HUES64 (cell line): Measurements from ENCODE around the gene HSD17B8.

ENCODE experiments used
- H3K27ac ChIP-seq: 2 replicates; pipeline ENCODE4 v1.7.0; 2013; ENCODE audit warnings: low read depth, low read length, inconsistent platforms
- H3K27me3 ChIP-seq: 2 replicates; pipeline ENCODE4 v1.6.1; 2013; ENCODE audit warnings: mild to moderate bottlenecking, low read length; ENCODE audit not compliant: insufficient read depth
- H3K36me3 ChIP-seq: 2 replicates; pipeline ENCODE4 v1.6.1; 2013; ENCODE audit warnings: mild to moderate bottlenecking, low read length; ENCODE audit not compliant: insufficient read depth
- H3K4me1 ChIP-seq: 2 replicates; pipeline ENCODE4 v1.6.1; 2013; ENCODE audit warnings: mild to moderate bottlenecking, low read length, moderate library complexity; ENCODE audit not compliant: insufficient read depth
- H3K4me3 ChIP-seq: 2 replicates; pipeline ENCODE4 v1.5.1; 2013; ENCODE audit warnings: mild to moderate bottlenecking, low read length, moderate library complexity
- H3K9ac ChIP-seq: 2 replicates; pipeline ENCODE4 v1.6.1; 2013; ENCODE audit warnings: mild to moderate bottlenecking, low read depth, low read length
- H3K9me3 ChIP-seq: 2 replicates; pipeline ENCODE4 v1.6.1; 2013; ENCODE audit warnings: low read depth, low read length; ENCODE audit not compliant: insufficient read depth
- whole genome bisulfite sequencing: fragments of 150-250, 120-280 bp; methylation state at CpG from one replicate; pipeline ENCODE4 v1.1.7; 2013; ENCODE audit warnings: missing lambda C conversion rate; 5-methylcytosine and 5-hydroxymethylcytosine counted together

The HSD17B8 gene

DNA sequence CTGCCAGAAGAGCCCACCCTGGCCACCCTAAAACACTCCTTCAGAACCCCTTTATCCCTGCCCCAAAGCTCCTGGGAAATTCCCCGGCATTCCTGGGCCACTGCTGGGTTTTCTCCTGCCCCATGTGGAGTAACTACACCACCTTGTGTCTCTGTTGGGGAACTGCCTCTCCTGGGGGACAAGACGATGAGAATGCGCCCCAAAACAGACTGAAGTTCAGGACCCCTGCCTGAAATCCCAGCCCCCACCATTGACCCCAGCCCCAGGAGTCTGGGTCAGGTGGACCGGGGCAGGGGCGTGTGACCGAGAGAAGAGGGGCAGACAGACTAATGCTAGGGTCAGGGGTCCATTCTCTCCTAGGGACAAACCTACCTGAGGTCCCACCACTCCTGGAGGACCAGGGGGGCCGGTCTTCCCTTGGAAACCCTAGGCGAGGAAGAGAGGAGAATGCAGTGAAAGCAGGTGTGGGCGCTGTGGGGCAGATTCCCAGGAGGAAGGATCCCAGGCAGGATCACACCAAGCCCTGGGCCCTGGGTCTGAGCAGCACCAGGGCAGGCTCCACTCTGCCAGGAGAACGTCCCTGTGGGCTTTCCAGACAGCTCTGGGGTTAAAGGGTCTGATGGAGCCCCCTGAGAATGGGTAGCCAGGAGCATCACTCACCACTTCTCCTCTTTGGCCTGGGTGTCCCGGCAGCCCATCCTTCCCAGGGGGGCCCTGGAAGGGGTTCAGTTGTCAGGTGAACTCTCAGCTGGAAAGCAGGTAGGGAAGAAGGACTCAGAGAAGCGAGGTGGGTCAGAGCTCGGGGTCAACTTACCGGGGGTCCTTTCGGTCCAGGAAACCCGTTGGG, 31.5 kb upstream of the HSD17B8 start:
- Histone ChIP-seq H3K27me3 (no peaks in the 10 kb centered on the region), H3K4me3 (no peak overlapping the region), H3K9me3 (no peaks in the 10 kb centered on the region), H3K36me3 (no peaks in the 10 kb centered on the region), H3K27ac (no peak overlapping the region), H3K9ac (no peak overlapping the region), H3K4me1 (no peaks in the 10 kb centered on the region)
- WGBS, result 75% methylated on average over 16 of the region's 16 CpGs

DNA sequence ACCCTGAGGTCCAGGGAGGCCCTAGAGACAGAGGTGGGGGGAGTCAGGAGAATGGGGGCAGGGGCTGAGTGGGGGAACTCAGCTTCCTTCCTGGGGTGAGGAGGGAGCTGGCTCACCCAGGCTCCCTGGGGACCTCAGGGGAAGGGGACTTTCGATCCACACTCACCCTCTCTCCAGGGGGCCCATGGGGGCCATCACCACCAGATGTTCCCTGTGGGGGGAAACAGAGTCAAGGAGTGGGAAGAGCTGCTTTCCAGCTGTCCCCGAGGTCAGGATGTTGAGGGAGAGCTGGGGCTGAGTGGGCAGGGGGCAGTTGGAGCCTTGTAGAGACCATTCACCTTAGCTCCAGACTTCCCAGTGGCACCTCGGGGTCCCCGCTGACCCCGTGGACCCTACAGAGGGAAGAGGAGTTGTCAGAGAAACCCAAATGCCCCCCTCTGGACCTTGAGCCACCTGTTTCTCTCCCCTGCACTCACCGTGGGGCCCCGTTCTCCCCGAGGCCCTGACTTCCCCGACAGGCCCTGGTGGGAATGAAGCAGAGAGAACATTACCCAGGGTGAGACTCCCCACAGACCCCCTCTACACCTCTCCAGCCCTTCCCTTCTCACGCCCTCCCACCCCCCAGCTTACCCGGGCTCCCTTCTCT, 30.8 kb upstream of the HSD17B8 start:
- Histone ChIP-seq H3K27ac (no peak overlapping the region), H3K27me3 (no peaks in the 10 kb centered on the region), H3K9me3 (no peaks in the 10 kb centered on the region), H3K4me3 (no peak overlapping the region), H3K36me3 (no peaks in the 10 kb centered on the region), H3K4me1 (no peaks in the 10 kb centered on the region), H3K9ac (no peak overlapping the region)
- 87% methylated on average over 8 of the region's 11 CpGs for WGBS

DNA sequence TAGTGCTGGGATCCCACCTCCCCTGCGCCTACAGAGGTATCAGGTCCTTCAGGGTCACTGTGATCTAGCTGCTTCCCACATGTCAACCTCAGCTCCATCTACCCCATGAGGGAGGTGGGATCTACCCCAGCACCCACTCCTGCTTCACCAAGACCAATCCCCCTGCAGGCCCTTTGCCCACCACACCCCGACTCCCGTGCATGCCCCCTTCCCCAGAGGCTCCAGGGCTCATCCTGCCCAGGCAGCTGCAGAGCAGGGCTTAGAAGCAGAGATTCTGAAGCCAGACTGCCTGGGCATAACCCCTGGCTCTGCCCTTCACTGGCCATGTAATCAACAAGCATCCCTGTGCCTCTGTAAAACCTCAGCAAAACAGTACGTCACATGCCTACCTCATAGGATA, 29.7 kb upstream of the HSD17B8 start:
- H3K9ac ChIP-seq, result no peak overlapping the region
- H3K4me3 ChIP-seq, result no peak overlapping the region
- 91% methylated on average over 4 of the region's 4 CpGs for WGBS
- no peak overlapping the region for H3K27ac ChIP-seq
- H3K9me3 ChIP-seq, result no peaks in the 10 kb centered on the region
- no peaks in the 10 kb centered on the region for H3K27me3 ChIP-seq
- no peaks in the 10 kb centered on the region for H3K4me1 ChIP-seq
- H3K36me3 ChIP-seq, result no peaks in the 10 kb centered on the region

DNA sequence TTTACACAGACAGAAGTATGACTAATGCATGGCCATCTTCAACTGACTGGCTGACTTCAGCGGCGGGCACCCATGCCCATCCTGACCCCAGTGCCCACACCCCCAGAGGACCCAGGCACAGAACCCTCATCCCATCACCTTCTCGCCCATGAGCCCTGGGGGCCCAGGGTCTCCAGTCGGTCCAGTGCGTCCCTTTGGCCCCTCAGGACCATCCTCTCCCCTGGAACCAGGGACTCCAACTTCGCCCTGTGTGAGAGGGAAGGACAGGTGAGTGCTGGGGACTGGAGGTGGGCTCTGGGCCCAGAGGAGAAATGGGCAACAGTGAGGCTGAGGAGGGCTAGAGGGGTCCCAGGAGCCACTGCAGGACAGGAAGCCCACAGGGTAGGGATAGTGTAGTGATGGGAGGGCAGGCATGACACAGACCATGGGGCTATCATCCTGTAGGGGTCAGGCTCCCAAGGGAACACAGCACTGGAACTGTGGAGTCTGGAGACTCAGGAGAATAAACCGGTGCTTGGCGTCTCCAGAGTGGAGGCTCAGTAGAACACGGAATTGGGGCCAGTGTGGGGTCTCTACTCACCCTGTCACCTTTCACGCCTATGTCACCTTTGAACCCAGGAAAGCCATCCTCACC, 28.9 kb upstream of the HSD17B8 start:
- WGBS, result 74% methylated on average over 10 of the region's 10 CpGs
- Histone ChIP-seq H3K36me3 (no peaks in the 10 kb centered on the region), H3K4me3 (no peak overlapping the region), H3K9ac (no peak overlapping the region), H3K27me3 (no peaks in the 10 kb centered on the region), H3K4me1 (no peaks in the 10 kb centered on the region), H3K27ac (no peak overlapping the region), H3K9me3 (no peaks in the 10 kb centered on the region)

DNA sequence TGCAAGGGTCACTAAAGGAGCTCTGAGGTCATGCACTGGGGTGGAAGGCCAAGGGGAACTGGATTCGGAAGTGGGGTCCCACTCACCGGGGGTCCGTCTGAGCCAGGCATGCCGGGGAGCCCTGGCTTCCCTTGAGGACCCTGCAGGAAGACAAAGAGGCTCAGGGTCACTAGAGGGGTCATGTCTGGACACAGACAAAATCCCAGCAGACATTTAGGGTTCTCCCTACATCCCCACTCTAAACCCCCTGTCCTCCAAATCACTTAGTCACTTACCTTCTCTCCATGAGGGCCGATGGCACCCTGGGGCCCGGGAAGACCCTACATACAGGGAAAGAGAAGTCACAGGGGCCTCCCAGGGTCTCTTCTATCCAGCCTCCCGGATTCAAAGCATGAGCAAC, 27.5 kb upstream of the HSD17B8 start:
- no peaks in the 10 kb centered on the region for H3K27me3 ChIP-seq
- H3K27ac ChIP-seq, result no peak overlapping the region
- H3K4me3 ChIP-seq, result no peak overlapping the region
- no peaks in the 10 kb centered on the region for H3K4me1 ChIP-seq
- H3K9ac ChIP-seq, result no peak overlapping the region
- H3K9me3 ChIP-seq, result no peaks in the 10 kb centered on the region
- WGBS, result 90% methylated on average over 7 of the region's 7 CpGs
- no peaks in the 10 kb centered on the region for H3K36me3 ChIP-seq

DNA sequence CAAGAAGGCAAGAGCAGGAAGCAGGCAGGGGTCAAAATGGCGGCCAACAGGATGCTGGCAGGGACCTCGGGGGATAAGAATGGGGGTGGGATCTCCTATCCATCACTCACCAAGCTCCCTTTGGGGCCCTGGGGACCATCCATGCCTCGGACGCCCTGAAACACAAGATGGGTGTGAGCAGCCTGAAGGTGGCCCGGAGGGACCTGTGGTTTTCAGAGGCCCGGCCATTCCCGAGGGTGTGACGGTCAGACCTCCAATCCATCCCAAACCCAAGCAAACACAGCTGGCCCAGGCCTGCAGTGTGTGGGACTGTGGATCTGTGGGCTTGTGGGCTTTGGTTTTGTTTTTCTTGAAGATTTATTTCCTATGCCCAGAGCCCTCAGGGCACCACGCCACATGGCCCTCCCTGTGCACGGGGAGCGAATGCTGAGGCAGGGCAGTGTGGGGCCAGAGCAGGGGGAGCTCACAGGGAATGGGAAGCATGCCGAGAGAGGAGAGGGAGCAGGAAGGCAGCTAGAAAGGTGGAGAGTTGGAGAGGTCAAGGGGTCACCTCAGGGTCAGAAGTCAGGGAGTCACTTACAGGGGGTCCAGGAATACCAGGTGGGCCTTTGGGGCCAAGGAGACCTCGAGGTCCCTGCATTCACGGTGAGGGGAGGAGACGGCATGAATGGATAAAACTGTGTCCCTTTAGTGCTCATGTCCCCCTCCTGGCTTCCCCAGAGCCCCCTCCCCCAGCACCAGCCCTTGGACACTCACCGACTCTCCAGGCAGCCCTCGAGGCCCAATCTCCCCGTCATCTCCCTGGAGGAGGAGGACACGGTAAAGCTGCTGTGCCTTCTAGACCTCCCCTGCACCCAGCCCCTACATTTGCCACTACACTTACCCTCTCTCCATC, 26.7 kb upstream of the HSD17B8 start:
- no peaks in the 10 kb centered on the region for H3K27me3 ChIP-seq
- H3K4me1 ChIP-seq, result no peaks in the 10 kb centered on the region
- H3K36me3 ChIP-seq, result no peaks in the 10 kb centered on the region
- H3K9ac ChIP-seq, result no peak overlapping the region
- no peaks in the 10 kb centered on the region for H3K9me3 ChIP-seq
- H3K4me3 ChIP-seq, result no peak overlapping the region
- WGBS, result 90% methylated on average over 16 of the region's 19 CpGs
- H3K27ac ChIP-seq, result no peak overlapping the region

DNA sequence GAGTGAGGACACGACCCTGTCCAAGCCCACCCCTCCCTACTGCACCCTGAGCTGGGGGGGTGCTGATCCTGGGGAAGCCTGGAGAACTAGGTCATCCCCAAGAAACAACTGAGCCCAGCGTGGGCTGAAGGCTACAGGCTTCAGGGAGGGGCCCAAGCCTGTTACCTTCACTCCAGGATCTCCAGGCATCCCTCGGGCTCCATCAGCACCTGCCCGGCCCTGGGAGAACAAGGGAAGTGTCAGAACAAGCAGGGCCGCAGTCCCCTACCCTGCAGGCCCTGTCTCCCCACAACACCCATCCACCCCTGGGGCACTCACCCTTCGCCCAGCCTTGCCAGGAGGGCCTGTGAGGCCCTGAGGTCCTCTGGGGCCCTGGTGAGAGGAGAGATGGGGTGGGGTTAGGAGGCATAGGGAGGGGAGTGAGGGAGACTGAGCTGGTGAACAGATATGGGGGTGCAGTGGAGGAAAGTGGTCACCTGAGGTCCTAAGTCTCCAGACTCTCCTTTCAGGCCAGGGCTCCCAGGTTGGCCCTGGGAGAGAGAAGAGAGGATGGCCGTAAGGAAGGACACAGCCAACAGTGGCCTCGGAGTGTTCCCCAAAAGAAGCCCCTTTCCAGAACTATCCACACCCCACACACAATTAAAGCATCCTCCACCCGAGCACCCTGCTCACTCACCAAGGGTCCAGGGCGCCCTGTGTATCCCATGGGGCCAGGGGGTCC, 25.5 kb upstream of the HSD17B8 start:
- 84% methylated on average over 10 of the region's 10 CpGs for WGBS
- Histone ChIP-seq H3K27ac (no peak overlapping the region), H3K27me3 (no peaks in the 10 kb centered on the region), H3K4me1 (no peaks in the 10 kb centered on the region), H3K9me3 (no peaks in the 10 kb centered on the region), H3K36me3 (no peaks in the 10 kb centered on the region), H3K4me3 (no peak overlapping the region), H3K9ac (no peak overlapping the region)

DNA sequence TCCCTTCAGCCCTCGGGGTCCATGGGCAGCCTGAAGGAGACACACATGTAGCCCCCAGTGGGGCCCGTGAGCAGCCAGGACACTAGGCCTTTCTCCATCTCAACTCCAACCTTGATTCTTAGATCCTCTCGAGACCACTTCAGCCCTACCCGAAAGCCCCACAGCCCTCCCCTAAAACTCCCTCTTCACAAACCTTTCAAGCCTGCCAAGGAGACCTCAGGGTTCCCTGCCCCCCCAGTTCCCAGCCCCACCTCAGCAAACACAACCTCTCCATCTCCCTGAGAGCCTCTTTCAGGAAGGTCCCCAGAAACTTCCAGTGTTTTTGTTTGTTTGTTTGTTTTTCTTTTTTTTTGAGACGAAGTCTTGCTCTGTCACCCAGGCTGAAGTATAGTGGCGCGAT, 23.3 kb upstream of the HSD17B8 start:
- 89% methylated on average over 7 of the region's 7 CpGs for WGBS
- H3K9me3 ChIP-seq, result no peaks in the 10 kb centered on the region
- no peak overlapping the region for H3K4me3 ChIP-seq
- 0 out of 2 replicates have a peak, but pooled peaks cover 4% of the 10 kb centered on the region for H3K4me1 ChIP-seq
- no peak overlapping the region for H3K27ac ChIP-seq
- no peak overlapping the region for H3K9ac ChIP-seq
- H3K36me3 ChIP-seq, result no peaks in the 10 kb centered on the region
- peaks cover 3% of the 10 kb centered on the region for H3K27me3 ChIP-seq

DNA sequence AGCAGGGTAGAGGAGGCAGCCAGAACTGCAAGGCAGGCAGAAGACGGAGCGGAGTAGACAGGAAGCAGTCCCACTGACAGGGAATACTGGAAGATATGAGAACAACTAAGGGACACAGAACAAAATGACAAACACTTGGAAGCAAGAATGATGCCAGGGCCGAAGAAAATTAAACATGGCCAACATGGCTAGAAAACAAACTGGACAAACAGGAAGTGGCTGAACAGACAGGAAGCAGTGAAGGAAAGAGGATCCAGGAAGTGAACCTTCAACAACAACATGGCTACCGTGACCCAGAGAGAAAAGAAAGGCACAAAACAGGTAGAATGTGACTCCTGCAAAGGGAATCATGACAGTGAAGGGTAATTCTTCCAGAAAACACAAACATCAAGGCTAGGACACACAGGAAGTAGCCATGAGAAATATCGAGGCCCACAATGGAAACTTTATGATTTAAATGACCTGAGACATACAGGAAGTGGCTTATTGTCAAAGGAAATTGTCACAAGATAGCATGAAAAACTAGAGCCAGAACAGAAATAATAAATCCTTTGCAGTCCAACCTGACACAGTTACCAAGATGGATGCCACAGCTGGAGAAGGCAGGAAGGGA, 21.3 kb upstream of the HSD17B8 start:
- H3K4me3 ChIP-seq, result no peak overlapping the region
- WGBS, result 91% methylated on average over 5 of the region's 5 CpGs
- 0 out of 2 replicates have a peak, but pooled peaks cover 4% of the 10 kb centered on the region for H3K4me1 ChIP-seq

DNA sequence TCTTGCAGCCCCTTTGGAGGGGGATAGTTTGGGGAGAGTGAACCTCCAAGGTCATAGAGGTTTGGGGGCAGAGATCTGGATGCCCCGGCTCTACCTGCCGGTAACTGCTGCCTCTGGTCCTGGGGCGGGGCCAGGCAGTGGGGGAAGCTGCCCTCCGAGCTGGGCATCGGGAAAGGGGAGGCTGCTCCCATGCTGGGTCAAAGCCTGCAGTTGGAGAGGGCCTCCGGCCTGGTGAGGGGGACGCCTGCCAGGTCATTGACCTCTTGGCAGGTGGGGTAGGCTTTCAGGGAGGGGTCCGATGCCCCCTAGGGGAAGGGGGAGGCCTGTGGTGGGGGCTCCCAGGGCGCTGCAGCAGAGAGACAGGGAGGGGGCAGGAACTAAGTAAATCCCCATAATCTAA, 19.3 kb upstream of the HSD17B8 start:
- H3K9me3 ChIP-seq, result no peaks in the 10 kb centered on the region
- no peak overlapping the region for H3K4me3 ChIP-seq
- no peaks in the 10 kb centered on the region for H3K36me3 ChIP-seq
- 75% methylated on average over 8 of the region's 9 CpGs for WGBS
- H3K9ac ChIP-seq, result no peak overlapping the region; the same call in 1 of the 2 replicates
- peaks cover 17% of the 10 kb centered on the region for H3K27me3 ChIP-seq
- H3K27ac ChIP-seq, result no peak overlapping the region
- 0 out of 2 replicates have a peak, but pooled peaks cover 4% of the 10 kb centered on the region for H3K4me1 ChIP-seq

More for the DNA sequence above, 21.3 kb upstream of the HSD17B8 start:
- Histone ChIP-seq H3K36me3 (no peaks in the 10 kb centered on the region), H3K9ac (no peak overlapping the region), H3K9me3 (no peaks in the 10 kb centered on the region), H3K27me3 (peaks cover 9% of the 10 kb centered on the region), H3K27ac (no peak overlapping the region)
